OCI-LY3 (cell line): ENCODE results near the gene CEACAM20.

Source experiments
- H2AFZ ChIP-seq: fragments of 200-600, 300-600 bp; shearing (Covaris generic); 2 replicates; pipeline ENCODE4 v1.6.0; 2014; ENCODE audit warnings: antibody characterized with exemption, low read depth, low read length
- H3K27ac ChIP-seq: fragments of 200-600, 300-600 bp; sonication (generic); 2 replicates; pipeline ENCODE4 v1.5.1; 2014; ENCODE audit warnings: mild to moderate bottlenecking, low read length, moderate library complexity, mixed read lengths
- H3K27me3 ChIP-seq: fragments of 200-600, 300-600 bp; sonication (generic); 2 replicates; pipeline ENCODE4 v1.6.1; 2014; ENCODE audit warnings: low read depth, low read length, mixed read lengths
- H3K36me3 ChIP-seq: fragments of 200-600, 300-600 bp; sonication (generic); replicated peaks from 2 replicates; pipeline ENCODE3; 2014; ENCODE audit warnings: low read depth, low read length, mixed read lengths
- H3K4me1 ChIP-seq: fragments of 300-600, 200-600 bp; sonication (generic); 2 replicates; pipeline ENCODE4 v1.6.1; 2014; ENCODE audit warnings: low read length, mixed read lengths
- H3K4me2 ChIP-seq: fragments of 200-600, 300-600 bp; sonication (generic); 2 replicates; pipeline ENCODE4 v1.6.1; 2014; ENCODE audit warnings: low read length, mixed read lengths
- H3K4me3 ChIP-seq: fragments of 300-600, 200-600 bp; sonication (generic); 2 replicates; pipeline ENCODE4 v1.5.1; 2014; ENCODE audit warnings: antibody characterized with exemption, mild to moderate bottlenecking, low read length, moderate library complexity
- H3K79me2 ChIP-seq: fragments of 300-600, 200-600 bp; shearing (Covaris generic); 2 replicates; pipeline ENCODE4 v1.6.1; 2014; ENCODE audit warnings: mild to moderate bottlenecking, low read length, mixed read lengths
- H3K9ac ChIP-seq: fragments of 300-600, 200-600 bp; shearing (Covaris generic); 2 replicates; pipeline ENCODE4 v1.6.0; 2014; ENCODE audit warnings: mild to moderate bottlenecking, low read length, moderate library complexity
- H3K9me3 ChIP-seq: fragments of 200-600, 300-600 bp; shearing (Covaris generic); 2 replicates; pipeline ENCODE4 v1.6.1; 2014; ENCODE audit warnings: low read length, mixed read lengths; ENCODE audit not compliant: insufficient read depth
- H4K20me1 ChIP-seq: fragments of 200-600, 300-600 bp; sonication (generic); 2 replicates; pipeline ENCODE4 v1.6.1; 2016; ENCODE audit warnings: low read length, mixed read lengths; ENCODE audit not compliant: insufficient read depth
- EZH2phosphoT487 ChIP-seq: fragments of 200-600 bp; shearing (Covaris generic); IDR thresholded peaks from 2 replicates; pipeline ENCODE4 v1.6.1; 2018; ENCODE audit warnings: antibody characterized with exemption, mixed run types, low read depth
- TF ChIP-seq, protein P1 (sequence below): fragments of 200-600, 300-600 bp; sonication (generic); IDR thresholded peaks from 2 replicates; pipeline ENCODE4 v1.5.1; 2014; ENCODE audit warnings: antibody characterized with exemption, low read length, low read depth

Gene CEACAM20

DNA sequence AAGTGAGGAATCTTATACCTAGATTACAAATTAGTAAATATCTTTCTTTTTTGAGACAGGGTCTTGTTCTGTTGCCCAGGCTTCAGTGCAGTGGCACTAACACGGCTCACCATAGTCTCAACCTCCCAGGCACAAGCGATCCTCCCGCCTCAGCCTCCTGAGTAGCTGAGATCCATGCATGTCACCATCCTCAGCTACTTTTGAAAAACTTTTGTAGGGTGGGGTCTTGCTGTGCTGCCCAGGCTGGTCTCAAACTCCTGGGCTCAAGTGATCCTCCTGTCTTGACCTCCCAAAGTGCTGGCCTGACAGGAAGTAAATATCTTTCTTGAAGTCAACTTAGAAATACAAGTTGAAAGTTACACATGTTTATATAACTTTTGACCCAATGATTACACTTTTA is 20.0 kb upstream of the CEACAM20 start:
- Histone ChIP-seq H3K79me2 (no peaks in the 10 kb centered on the region), H3K27me3 (no peaks in the 10 kb centered on the region), H4K20me1 (no peaks in the 10 kb centered on the region), H2AFZ (no peak overlapping the region), H3K9me3 (no peaks in the 10 kb centered on the region), H3K4me1 (no peaks in the 10 kb centered on the region), H3K9ac (no peak overlapping the region), H3K36me3 (no peaks in the 10 kb centered on the region), H3K27ac (no peak overlapping the region), H3K4me3 (no peak overlapping the region), H3K4me2 (no peak overlapping the region)
- TF ChIP-seq, protein P1, sequence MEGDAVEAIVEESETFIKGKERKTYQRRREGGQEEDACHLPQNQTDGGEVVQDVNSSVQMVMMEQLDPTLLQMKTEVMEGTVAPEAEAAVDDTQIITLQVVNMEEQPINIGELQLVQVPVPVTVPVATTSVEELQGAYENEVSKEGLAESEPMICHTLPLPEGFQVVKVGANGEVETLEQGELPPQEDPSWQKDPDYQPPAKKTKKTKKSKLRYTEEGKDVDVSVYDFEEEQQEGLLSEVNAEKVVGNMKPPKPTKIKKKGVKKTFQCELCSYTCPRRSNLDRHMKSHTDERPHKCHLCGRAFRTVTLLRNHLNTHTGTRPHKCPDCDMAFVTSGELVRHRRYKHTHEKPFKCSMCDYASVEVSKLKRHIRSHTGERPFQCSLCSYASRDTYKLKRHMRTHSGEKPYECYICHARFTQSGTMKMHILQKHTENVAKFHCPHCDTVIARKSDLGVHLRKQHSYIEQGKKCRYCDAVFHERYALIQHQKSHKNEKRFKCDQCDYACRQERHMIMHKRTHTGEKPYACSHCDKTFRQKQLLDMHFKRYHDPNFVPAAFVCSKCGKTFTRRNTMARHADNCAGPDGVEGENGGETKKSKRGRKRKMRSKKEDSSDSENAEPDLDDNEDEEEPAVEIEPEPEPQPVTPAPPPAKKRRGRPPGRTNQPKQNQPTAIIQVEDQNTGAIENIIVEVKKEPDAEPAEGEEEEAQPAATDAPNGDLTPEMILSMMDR = no peak
- no peak for TF ChIP-seq EZH2phosphoT487

DNA sequence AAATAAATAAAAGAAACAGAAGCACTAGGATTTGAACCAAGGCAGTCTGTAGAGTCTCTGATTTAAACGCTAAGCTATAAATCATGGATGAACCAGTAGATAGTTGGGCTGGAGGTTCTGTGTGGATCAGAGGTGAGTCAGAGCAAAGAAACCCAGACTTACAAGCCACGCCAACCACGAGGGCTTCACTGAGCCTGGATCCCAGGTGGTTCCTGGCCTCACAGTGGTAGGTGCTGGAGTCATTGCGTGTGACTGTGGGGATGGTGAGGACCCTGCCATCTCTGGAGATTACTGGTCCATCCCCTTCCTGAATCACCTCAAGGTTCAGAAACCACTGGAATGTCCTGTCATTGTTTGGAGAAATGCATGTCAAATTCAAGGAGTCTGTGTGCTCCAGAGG is 19.3 kb upstream of the CEACAM20 start:
- Histone ChIP-seq H3K79me2 (no peaks in the 10 kb centered on the region), H3K36me3 (no peaks in the 10 kb centered on the region), H3K4me2 (no peak overlapping the region), H3K4me3 (no peak overlapping the region), H3K27ac (no peak overlapping the region), H4K20me1 (no peaks in the 10 kb centered on the region), H3K9me3 (no peaks in the 10 kb centered on the region), H2AFZ (no peak overlapping the region), H3K9ac (no peak overlapping the region), H3K4me1 (no peaks in the 10 kb centered on the region), H3K27me3 (0 out of 2 replicates have a peak, but pooled peaks cover 3% of the 10 kb centered on the region)
- TF ChIP-seq, protein P1 = no peak
- no peak for TF ChIP-seq EZH2phosphoT487

DNA sequence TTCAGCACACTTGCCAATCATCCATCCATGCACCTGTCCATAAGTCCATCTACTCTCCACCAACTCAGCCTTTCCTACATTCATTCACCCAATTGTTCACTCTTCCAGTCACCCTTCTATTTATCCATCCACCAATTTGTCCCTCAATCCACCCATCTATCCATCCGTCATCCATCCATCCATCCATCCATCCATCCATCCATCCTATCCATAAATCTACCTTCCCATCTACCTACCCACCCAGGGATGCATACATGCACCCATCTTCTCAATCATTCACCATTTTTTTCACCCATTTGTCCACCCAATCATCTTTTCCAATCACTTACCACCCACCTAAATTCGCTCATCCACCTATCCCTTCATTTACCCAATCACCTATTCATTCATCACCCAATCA is 14.6 kb upstream of the CEACAM20 start:
- no peaks in the 10 kb centered on the region for H3K79me2 ChIP-seq

DNA sequence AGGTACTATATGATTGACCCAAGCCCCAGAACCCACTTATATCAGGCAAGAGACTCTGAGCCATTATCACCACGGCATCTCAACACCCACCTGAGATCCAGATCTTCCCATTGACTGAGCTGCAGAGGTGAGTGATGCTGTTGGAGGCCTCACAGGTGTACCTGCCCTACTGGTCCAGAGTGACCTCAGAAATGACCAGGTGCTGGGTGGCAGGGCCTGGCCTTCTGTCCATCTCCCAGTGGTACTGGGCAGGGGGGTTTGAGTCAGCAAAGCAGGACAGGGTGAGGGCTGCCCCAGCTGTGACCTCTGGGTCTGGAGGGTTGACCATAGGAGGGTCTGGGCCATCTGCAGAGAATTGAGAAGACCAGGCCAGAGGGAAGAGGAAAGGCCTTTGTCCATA is 13.2 kb upstream of the CEACAM20 start:
- Histone ChIP-seq H3K4me3 (no peak overlapping the region), H3K79me2 (no peaks in the 10 kb centered on the region)

More for the DNA sequence above, 14.6 kb upstream of the CEACAM20 start:
- no peak for TF ChIP-seq EZH2phosphoT487
- TF ChIP-seq, protein P1 = no peak
- Histone ChIP-seq H3K9ac (no peak overlapping the region), H4K20me1 (no peaks in the 10 kb centered on the region), H3K27ac (no peak overlapping the region), H3K9me3 (no peaks in the 10 kb centered on the region), H3K27me3 (0 out of 2 replicates have a peak, but pooled peaks cover 5% of the 10 kb centered on the region), H3K4me2 (no peak overlapping the region), H3K4me1 (no peaks in the 10 kb centered on the region), H3K4me3 (no peak overlapping the region), H3K36me3 (no peaks in the 10 kb centered on the region), H2AFZ (no peak overlapping the region)

More for the DNA sequence above, 13.2 kb upstream of the CEACAM20 start:
- H3K4me2 ChIP-seq = no peak overlapping the region
- H3K9ac ChIP-seq = no peak overlapping the region
- no peak overlapping the region for H3K27ac ChIP-seq
- no peaks in the 10 kb centered on the region for H4K20me1 ChIP-seq
- no peaks in the 10 kb centered on the region for H3K9me3 ChIP-seq
- TF ChIP-seq EZH2phosphoT487 = no peak
- TF ChIP-seq, protein P1 = no peak
- H2AFZ ChIP-seq = no peak overlapping the region
- H3K27me3 ChIP-seq = 0 out of 2 replicates have a peak, but pooled peaks cover 7% of the 10 kb centered on the region
- no peaks in the 10 kb centered on the region for H3K4me1 ChIP-seq
- no peaks in the 10 kb centered on the region for H3K36me3 ChIP-seq
